GM12878 (cell line): ENCODE results near the gene PLAGL1. TPM values are rescaled to one million over a fixed set of nuclear protein-coding genes. Genes with fewer than 3 reads are reported as not detected.

ENCODE experiments used
- ATAC-seq: fragments of 200-7000 bp; cut with Tn5 transposase; 3 replicates; pipeline ENCODE4 v1.9.1; 2020; ENCODE audit warnings: mild to moderate bottlenecking, moderate library complexity
- BruUV-seq: library from RNA; stranded (reverse); fragments of 400-500 nt; replicated peaks from 2 replicates; lab custom pipeline; 2021; lab: Mats Ljungman, UMichigan
- CTCF ChIA-PET: fragments of 300-600 bp; sonication (Branson Sonifier 250); formaldehyde crosslinking; extraction: SDS; loops from one replicate; lab custom pipeline; 2021; ENCODE audit warnings: inconsistent platforms; lab: Yijun Ruan, JAX
- POLR2A ChIA-PET: fragments of 350-600 bp; formaldehyde crosslinking; extraction: SDS; loops from one replicate; lab custom pipeline; 2021; ENCODE audit warnings: inconsistent platforms; lab: Charles Lee
- RAD21 ChIA-PET: fragments of 300-600 bp; sonication (Branson Sonifier 250); formaldehyde crosslinking; loops from one replicate; lab custom pipeline; 2023; ENCODE audit warnings: antibody characterized with exemption; ENCODE audit not compliant: unreplicated experiment; lab: Charles Lee
- SMC1A ChIA-PET: fragments of 300-600 bp; sonication (Branson Sonifier 250); formaldehyde crosslinking; loops from one replicate; lab custom pipeline; 2023; ENCODE audit not compliant: unreplicated experiment, uncharacterized antibody; lab: Charles Lee
- DNase-seq: peaks from one replicate; pipeline ENCODE4 v3.0.0-alpha.2; 2011; ENCODE audit warnings: low read depth, low spot score
- FAIRE-seq: peaks from 3 replicates; lab custom pipeline; 2011; peaks lifted over from hg19 to GRCh38; lab: Jason Lieb, UNC
- H2AFZ ChIP-seq: 2 replicates; pipeline ENCODE4 v1.6.0; 2011; ENCODE audit warnings: low read depth, low read length, control low read depth; ENCODE audit not compliant: control insufficient read depth
- H3K27ac ChIP-seq: 2 replicates; pipeline ENCODE4 v1.5.1; 2011; ENCODE audit warnings: control low read depth; ENCODE audit not compliant: control insufficient read depth, insufficient read depth
- H3K27me3 ChIP-seq, 2 experiments: replicated peaks in 1 of 2; 2 replicates each; pipeline versions ENCODE4 v1.6.0 to v1.6.1; 2011; ENCODE audit warnings: low read length in 1 of 2; ENCODE audit not compliant: control insufficient read depth in 2 of 2, insufficient read depth in 2 of 2
- H3K36me3 ChIP-seq, 2 experiments: 2 replicates each; pipeline ENCODE4 v1.5.1; 2011; ENCODE audit warnings: low read length in 1 of 2; ENCODE audit not compliant: control insufficient read depth in 2 of 2, insufficient read depth in 2 of 2
- H3K4me1 ChIP-seq: 2 replicates; pipeline ENCODE4 v1.6.1; 2011; ENCODE audit warnings: mild to moderate bottlenecking, low read length, moderate library complexity, mixed read lengths; ENCODE audit not compliant: control insufficient read depth, insufficient read depth
- H3K4me2 ChIP-seq: 2 replicates; pipeline ENCODE4 v1.6.0; 2011; ENCODE audit warnings: control low read depth; ENCODE audit not compliant: control insufficient read depth, insufficient read depth
- H3K4me3 ChIP-seq: fragments of 200-600 bp; sonication (generic); 2 replicates; pipeline ENCODE4 v1.5.1; 2016
- H3K79me2 ChIP-seq: 2 replicates; pipeline ENCODE4 v1.6.0; 2011; ENCODE audit warnings: low read length; ENCODE audit not compliant: control insufficient read depth, insufficient read depth
- H3K9ac ChIP-seq: 2 replicates; pipeline ENCODE4 v1.8.0; 2011; ENCODE audit warnings: low read length, control low read depth, mixed read lengths; ENCODE audit not compliant: control insufficient read depth, insufficient read depth
- H3K9me3 ChIP-seq: replicated peaks from 3 replicates; pipeline ENCODE4 v1.5.1; 2011; ENCODE audit warnings: mild to moderate bottlenecking, low read length; ENCODE audit not compliant: control insufficient read depth, insufficient read depth
- H4K20me1 ChIP-seq: 2 replicates; pipeline ENCODE4 v1.6.0; 2011; ENCODE audit not compliant: control insufficient read depth, insufficient read depth
- YBX1 ChIP-seq: fragments of 450-650 bp; IDR thresholded peaks from 2 replicates; pipeline ENCODE4 v1.6.1; 2016; ENCODE audit warnings: antibody characterized with exemption
- WGBS: methylation state at CpG from one replicate; pipeline ENCODE4 v1.1.6; 2016; ENCODE audit warnings: low lambda C conversion rate; ENCODE audit not compliant: insufficient replicate concordance, insufficient coverage; ENCODE audit errors: missing lambda C conversion rate; 5-methylcytosine and 5-hydroxymethylcytosine counted together
- in situ Hi-C: fragments of 300-500 bp; cut with MboI; formaldehyde crosslinking; loops from 9 replicates; pipeline ENCODE4 v1.14.3; 2018; ENCODE audit warnings: mixed read lengths
- intact Hi-C: fragments of 100-400 bp; cut with micrococcal nuclease; formaldehyde crosslinking; loops from one replicate; pipeline ENCODE4 v1.14.2; 2022; ENCODE audit not compliant: unreplicated experiment
- polyA plus RNA-seq, 11 experiments: library from polyadenylated mRNA; depleted of rRNA in 4 of 11; unstranded in 6 of 11; stranded (reverse) in 5 of 11; fragments of >200 nt; fragmentation: Nextera tagmentation in 4 of 11; fragmentation: Illumina TruSeq in 1 of 11; extraction: Ambion mirVana in 4 of 11; extraction: Trizol in 1 of 11; gene quantifications; 1 replicate in 1 of 11; 2 replicates in 10 of 11; pipeline versions ENCODE4 v1.2.1 to v1.2.3, GENCODE V29; 2011 to 2016; ENCODE audit warnings: inconsistent platforms in 2 of 11, missing spikeins in 2 of 11, low read depth in 1 of 11
- total RNA-seq, 4 experiments: library from RNA; depleted of rRNA in 3 of 4; stranded (reverse); fragments of >200 nt in 3 of 4; fragmentation: Illumina TruSeq in 1 of 4; extraction: Trizol in 1 of 4; gene quantifications; 2 replicates each; pipeline versions ENCODE4 v1.2.1 to v1.2.3, GENCODE V29; 2013 to 2021
- TF ChIP-seq, protein P1 (sequence below): fragments of 150-350 bp; IDR thresholded peaks from 2 replicates; pipeline ENCODE4 v1.6.1; 2014; ENCODE audit warnings: mild to moderate bottlenecking, low read depth, low read length

The PLAGL1 gene
- total and polyA plus RNA-seq, 10 of the 15 experiments (the other 5 are each of a cell fraction or from before 2014, with no cell fraction given), result 2.6 to 19.1 (median 5.7) TPM

- H3K4me2 ChIP-seq, result no peak overlapping the region
- ChIA-PET POLR2A (no interaction called here), SMC1A (interaction anchor here (1.1 to 1.5 kb wide), 2 partner anchors 21 to 50 kb away, joined by 3 to 5 read pairs; no protein-coding TSS in a partner anchor), CTCF (interaction anchor here (0.9 to 2.3 kb wide), 5 partner anchors 20 to 388 kb away, joined by 4 to 15 read pairs (median 7); no protein-coding TSS in a partner anchor), RAD21 (no interaction called here)
- DNase-seq (no peak), FAIRE-seq (no peak), ATAC-seq (no peak)
- no peak overlapping the region for H2AFZ ChIP-seq
- TF ChIP-seq YBX1, result no peak
- no peak overlapping the region for H3K27ac ChIP-seq
- H3K4me3 ChIP-seq, result no peak overlapping the region
- no peaks in the 10 kb centered on the region for H3K79me2 ChIP-seq
- no peaks in the 10 kb centered on the region for H3K4me1 ChIP-seq
- in situ Hi-C loops (no loop called here), intact Hi-C loops (no loop called here)
- no peaks in the 10 kb centered on the region for H3K27me3 ChIP-seq
- WGBS, result 85% methylated on average over 7 of the region's 7 CpGs
- peaks cover 0 to 3% of the 10 kb centered on the region in 2 experiments; a peak in 2 of 4 replicates for H3K36me3 ChIP-seq
- no peak overlapping the region for H3K9ac ChIP-seq
- no peaks in the 10 kb centered on the region for H3K9me3 ChIP-seq
- BruUV-seq, result no TSS peak
- H4K20me1 ChIP-seq, result no peaks in the 10 kb centered on the region
These were observed 44.7 kb downstream of the PLAGL1 start for GRCh38 chr6:143963158-143963919.

DNA sequence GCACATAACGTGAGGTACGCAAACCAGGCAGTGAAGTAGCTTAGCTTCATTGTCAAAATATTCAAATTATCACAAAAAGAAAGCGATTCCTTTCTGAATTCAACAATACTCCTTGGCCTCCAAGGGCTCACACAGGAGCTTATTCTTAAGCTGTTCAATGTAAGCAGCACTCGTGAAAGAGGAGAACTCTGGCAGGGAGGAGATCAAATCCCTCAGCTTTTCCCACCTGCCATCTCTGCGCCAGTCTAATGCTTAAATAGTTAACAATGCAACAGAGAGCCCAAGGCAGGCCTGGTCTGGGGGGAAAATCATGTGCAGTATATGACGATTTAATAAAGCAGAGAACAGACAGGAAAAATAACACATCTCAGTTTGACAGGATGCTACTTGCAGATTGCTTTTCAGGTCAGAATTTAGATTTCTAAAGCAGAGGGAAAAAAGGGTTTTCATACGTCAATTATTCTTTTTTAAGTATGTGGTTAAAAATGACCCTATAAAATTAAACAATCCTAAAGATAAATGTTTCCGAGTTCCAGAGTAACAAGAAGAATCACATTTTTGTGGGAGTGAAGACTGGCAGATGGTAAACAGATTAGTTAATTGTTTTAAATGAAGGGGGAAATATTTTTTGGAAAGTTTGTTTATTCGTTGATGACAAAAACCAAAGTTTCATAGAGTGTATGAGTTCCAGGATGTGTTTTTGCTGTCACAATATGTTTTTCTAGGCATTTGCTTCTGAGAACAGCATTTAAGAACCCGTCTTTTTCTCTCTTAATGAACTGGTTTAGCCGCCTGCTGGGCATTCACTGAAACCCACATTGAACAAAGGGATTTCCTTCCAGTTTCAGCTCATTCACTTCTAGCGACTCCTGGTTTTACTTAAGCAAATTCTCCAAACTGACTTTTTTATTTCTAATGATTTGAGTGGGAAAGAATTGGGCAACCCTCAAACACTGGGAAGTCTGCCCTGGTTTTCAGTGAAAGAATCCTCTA, 45.9 kb downstream of the PLAGL1 start:
- Histone ChIP-seq H3K9ac (no peak overlapping the region), H3K4me3 (no peak overlapping the region), H3K27ac (no peak overlapping the region), H4K20me1 (no peaks in the 10 kb centered on the region), H3K4me2 (no peak overlapping the region), H3K27me3 (no peaks in the 10 kb centered on the region), H2AFZ (no peak overlapping the region), H3K9me3 (no peaks in the 10 kb centered on the region), H3K79me2 (no peaks in the 10 kb centered on the region), H3K36me3 (peaks cover 0 to 3% of the 10 kb centered on the region in 2 experiments; a peak in 2 of 4 replicates), H3K4me1 (no peaks in the 10 kb centered on the region)
- ChIA-PET POLR2A (no interaction called here), CTCF (interaction anchor here (0.9 to 2.3 kb wide), 5 partner anchors 18 to 386 kb away, joined by 4 to 15 read pairs (median 7); no protein-coding TSS in a partner anchor), RAD21 (no interaction called here), SMC1A (interaction anchor here (0.8 to 1.6 kb wide), 3 partner anchors 18 to 126 kb away, joined by 3 read pairs; no protein-coding TSS in a partner anchor)
- in situ Hi-C loops (no loop called here), intact Hi-C loops (no loop called here)
- no TSS peak for BruUV-seq
- WGBS, result 72% methylated on average over 12 of the region's 12 CpGs
- FAIRE-seq (no peak), DNase-seq (no peak), ATAC-seq (no peak)
- TF ChIP-seq, protein P1, sequence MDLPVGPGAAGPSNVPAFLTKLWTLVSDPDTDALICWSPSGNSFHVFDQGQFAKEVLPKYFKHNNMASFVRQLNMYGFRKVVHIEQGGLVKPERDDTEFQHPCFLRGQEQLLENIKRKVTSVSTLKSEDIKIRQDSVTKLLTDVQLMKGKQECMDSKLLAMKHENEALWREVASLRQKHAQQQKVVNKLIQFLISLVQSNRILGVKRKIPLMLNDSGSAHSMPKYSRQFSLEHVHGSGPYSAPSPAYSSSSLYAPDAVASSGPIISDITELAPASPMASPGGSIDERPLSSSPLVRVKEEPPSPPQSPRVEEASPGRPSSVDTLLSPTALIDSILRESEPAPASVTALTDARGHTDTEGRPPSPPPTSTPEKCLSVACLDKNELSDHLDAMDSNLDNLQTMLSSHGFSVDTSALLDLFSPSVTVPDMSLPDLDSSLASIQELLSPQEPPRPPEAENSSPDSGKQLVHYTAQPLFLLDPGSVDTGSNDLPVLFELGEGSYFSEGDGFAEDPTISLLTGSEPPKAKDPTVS, result no peak
